HuH-7.5 (cell line): ENCODE measurements around the gene ARHGEF10L.
A peak's percentile ranks its signal among the peaks of the same experiment; 100 is the strongest.

Source experiments
- DNase-seq: peaks from one replicate; pipeline ENCODE4 v3.0.0; 2011; ENCODE audit warnings: low spot score

Gene ARHGEF10L

GRCh38 chr1:17550729-17551584, 11.5 kb downstream of the ARHGEF10L start:
- no peak for DNase-seq

GRCh38 chr1:17551755-17552234, 12.3 kb downstream of the ARHGEF10L start:
- DNase-seq: no peak

- DNase-seq: no peak
Observed at GRCh38 chr1:17553975-17554700, 14.6 kb downstream of the ARHGEF10L start.

- DNase-seq: no peak
Observed at GRCh38 chr1:17554954-17555353, 15.5 kb downstream of the ARHGEF10L start.

- no peak for DNase-seq
Observed at GRCh38 chr1:17557986-17558385, 18.5 kb downstream of the ARHGEF10L start.

- no peak for DNase-seq
Observed at GRCh38 chr1:17558541-17558940, 19.0 kb downstream of the ARHGEF10L start.

GRCh38 chr1:17558954-17559614, 19.6 kb downstream of the ARHGEF10L start:
- no peak for DNase-seq

- no peak for DNase-seq
Observed at GRCh38 chr1:17559615-17560419, 20.3 kb downstream of the ARHGEF10L start.

GRCh38 chr1:17561247-17561548, 21.7 kb downstream of the ARHGEF10L start:
- DNase-seq: no peak

GRCh38 chr1:17561561-17561985, 22.1 kb downstream of the ARHGEF10L start:
- no peak for DNase-seq

GRCh38 chr1:17562375-17562774, 22.9 kb downstream of the ARHGEF10L start:
- no peak for DNase-seq

- DNase-seq: no peak
Observed at GRCh38 chr1:17563494-17564281, 24.2 kb downstream of the ARHGEF10L start.

- DNase-seq: peak; percentile 43
Observed at GRCh38 chr1:17564458-17565393, 25.2 kb downstream of the ARHGEF10L start.

- no peak for DNase-seq
Observed at GRCh38 chr1:17565461-17566252, 26.2 kb downstream of the ARHGEF10L start.

- no peak for DNase-seq
Observed at GRCh38 chr1:17566417-17566816, 26.9 kb downstream of the ARHGEF10L start.

- DNase-seq: no peak
Observed at GRCh38 chr1:17566892-17567291, 27.4 kb downstream of the ARHGEF10L start.

- no peak for DNase-seq
Observed at GRCh38 chr1:17567582-17567981, 28.1 kb downstream of the ARHGEF10L start.

- no peak for DNase-seq
Observed at GRCh38 chr1:17568014-17568900, 28.8 kb downstream of the ARHGEF10L start.
